ENCODE data around the gene LRMDA. TPM values are rescaled to one million over a fixed set of nuclear protein-coding genes. Genes with fewer than 3 reads are reported as not detected.

Gene LRMDA
- total RNA-seq, 1 donor from 2014 or later = 0.19 TPM

DNA sequence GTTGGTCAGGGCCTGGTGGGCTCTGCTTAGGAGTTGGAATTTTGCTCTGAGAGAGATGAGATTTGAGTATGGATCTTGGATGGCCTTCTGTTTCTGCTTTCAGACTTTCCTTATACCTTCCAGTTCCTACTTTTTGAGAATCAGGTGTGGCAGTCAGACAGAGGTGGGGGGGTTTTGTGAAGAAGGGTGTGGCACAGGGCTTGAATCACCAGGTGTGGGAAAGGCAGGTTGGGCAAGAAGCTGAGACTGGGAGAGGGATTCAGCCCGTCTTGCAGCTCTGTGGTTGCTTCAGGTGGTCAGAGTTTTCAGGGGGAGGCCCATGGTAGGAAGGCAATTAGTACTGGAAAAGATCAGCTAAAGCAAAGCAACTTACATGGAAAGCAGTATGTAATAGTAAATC, 340.2 kb downstream of the LRMDA start:
- no peaks in the 10 kb centered on the region for H3K36me3 Mint-ChIP-seq (ENCODE audit: unreplicated experiment)
- no peak for TF ChIP-seq CTCF (IDR thresholded peaks at IDR 0.05)
- H3K27ac Mint-ChIP-seq (ENCODE audit: unreplicated experiment) = no peak overlapping the region
- H3K9me3 Mint-ChIP-seq (ENCODE audit: unreplicated experiment) = no peaks in the 10 kb centered on the region
- no peak for DNase-seq (ENCODE audit: extremely low spot score, unreplicated experiment)
- H3K27me3 Mint-ChIP-seq (ENCODE audit: unreplicated experiment) = peaks cover 4% of the 10 kb centered on the region
- peaks cover 11% of the 10 kb centered on the region for H3K4me1 Mint-ChIP-seq (ENCODE audit: unreplicated experiment)
- no peak overlapping the region for H3K4me3 Mint-ChIP-seq (ENCODE audit: unreplicated experiment)

DNA sequence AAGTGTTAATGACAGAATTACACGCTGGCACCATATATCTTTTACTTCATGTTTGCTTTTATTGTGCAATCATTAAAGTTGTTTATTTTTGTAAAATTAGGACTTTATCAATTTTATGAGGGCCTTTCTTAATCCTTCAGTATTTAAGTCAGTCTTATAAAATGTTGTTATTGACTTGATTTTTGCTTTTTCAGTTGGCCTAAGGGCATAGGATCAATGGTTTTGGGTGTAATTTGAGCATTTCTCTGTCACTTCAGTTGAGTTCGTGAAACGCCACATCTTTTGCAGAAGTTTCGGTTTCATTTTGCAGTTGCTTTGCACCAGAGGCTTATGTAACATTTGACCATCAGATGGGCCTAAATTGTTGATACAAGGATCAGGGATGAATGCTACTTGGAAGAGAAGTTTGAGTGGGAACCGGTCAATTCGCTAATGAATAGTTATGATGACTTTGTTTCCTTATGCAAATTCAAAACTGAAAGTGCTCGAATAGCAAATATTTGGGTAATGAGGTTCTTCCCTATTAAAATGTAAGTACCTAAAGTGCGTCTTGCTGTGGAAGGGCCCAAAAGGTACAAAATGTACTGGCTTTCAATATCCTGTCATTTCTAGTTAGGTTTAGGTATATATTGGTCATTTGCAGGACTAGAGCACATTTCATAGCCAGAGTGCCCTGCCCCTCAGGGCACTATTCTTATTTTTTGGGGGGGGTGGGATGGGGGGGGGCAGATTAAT, 340.9 kb downstream of the LRMDA start:
- H3K4me3 Mint-ChIP-seq (ENCODE audit: unreplicated experiment) = no peak overlapping the region

DNA sequence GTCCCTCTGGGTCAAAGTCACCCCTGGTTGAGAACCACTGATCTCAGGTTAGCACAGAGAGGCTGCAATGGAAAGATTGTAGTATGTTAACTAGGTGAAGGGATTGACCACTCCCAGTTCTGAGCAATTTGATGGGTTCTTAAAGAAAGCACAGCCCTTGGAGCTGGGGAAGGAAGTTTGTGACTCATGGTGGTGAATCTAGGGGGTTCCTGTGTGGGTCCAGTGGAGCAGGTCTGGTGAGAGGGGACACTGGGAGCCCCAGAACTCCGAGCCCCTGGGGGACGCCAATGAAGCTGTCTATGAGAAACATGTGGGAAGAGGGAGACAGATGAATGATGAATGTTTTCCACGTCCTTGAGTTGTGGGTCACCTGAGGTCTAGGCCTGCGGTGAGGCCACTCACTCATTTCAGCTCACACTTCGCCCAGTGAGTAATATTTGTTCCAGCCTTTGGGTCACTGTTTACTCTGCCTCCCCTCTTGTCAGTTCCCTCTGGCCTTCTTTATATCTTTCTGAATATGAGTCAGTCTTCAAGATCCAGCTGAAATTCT, 341.9 kb downstream of the LRMDA start:
- peak overlapping the region; percentile 62 for H3K27ac Mint-ChIP-seq (ENCODE audit: unreplicated experiment)
- H3K9me3 Mint-ChIP-seq (ENCODE audit: unreplicated experiment) = no peaks in the 10 kb centered on the region
- H3K27me3 Mint-ChIP-seq (ENCODE audit: unreplicated experiment) = peaks cover 4% of the 10 kb centered on the region
- DNase-seq (ENCODE audit: extremely low spot score, unreplicated experiment) = no peak
- H3K4me3 Mint-ChIP-seq (ENCODE audit: unreplicated experiment) = no peak overlapping the region
- no peaks in the 10 kb centered on the region for H3K36me3 Mint-ChIP-seq (ENCODE audit: unreplicated experiment)
- no peak for TF ChIP-seq CTCF (IDR thresholded peaks at IDR 0.05)
- H3K4me1 Mint-ChIP-seq (ENCODE audit: unreplicated experiment) = peaks cover 11% of the 10 kb centered on the region

More for the DNA sequence above, 340.9 kb downstream of the LRMDA start:
- DNase-seq (ENCODE audit: extremely low spot score, unreplicated experiment) = no peak
- no peaks in the 10 kb centered on the region for H3K36me3 Mint-ChIP-seq (ENCODE audit: unreplicated experiment)
- no peak overlapping the region for H3K27ac Mint-ChIP-seq (ENCODE audit: unreplicated experiment)
- no peak for TF ChIP-seq CTCF (IDR thresholded peaks at IDR 0.05)
- H3K4me1 Mint-ChIP-seq (ENCODE audit: unreplicated experiment) = peaks cover 11% of the 10 kb centered on the region
- H3K9me3 Mint-ChIP-seq (ENCODE audit: unreplicated experiment) = no peaks in the 10 kb centered on the region
- H3K27me3 Mint-ChIP-seq (ENCODE audit: unreplicated experiment) = peaks cover 7% of the 10 kb centered on the region

DNA sequence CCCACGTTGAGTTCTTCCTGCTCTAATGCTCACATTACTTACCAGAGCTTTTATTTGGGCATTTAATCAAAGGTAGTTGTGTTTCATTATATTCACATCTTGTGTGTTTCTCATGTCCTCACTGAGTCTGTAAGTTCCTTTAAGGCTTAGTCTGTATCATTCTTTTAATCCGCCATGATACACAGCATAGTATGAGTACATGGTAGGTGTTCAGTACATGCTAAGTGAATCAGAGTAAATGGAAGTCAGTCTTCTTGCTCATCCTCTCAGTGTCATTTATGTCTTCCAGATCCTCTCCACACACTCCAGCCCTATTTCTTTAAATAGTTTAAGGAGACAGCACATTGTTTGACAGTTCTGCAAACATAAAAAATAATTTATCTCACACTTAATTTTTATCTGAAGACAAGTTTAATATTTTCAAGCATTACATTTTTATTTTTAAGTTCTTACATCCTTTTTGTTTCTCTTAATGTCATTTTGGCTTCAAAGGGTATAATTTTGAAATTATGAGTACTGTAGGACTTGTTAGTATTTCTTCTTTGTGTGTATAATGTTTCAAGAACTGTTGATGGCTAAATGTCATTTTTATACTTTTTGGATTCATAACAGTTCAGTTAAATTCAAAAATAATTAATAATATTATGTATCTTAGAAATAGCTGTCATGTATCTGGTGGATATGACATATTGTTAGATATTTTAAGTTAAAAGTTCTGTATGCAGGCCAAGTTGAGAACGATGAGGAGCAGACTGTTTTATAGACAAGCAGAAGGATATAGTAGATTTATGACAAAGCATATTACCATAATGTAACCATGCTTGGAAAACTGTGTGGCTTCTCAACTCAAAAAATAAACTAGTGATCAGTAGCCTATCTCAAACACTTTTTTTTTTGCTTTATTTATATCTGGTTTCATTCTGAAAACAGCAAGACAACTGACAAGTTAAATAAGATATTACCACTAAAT, 342.7 kb downstream of the LRMDA start:
- DNase-seq (ENCODE audit: extremely low spot score, unreplicated experiment) = no peak
- no peak for TF ChIP-seq CTCF (IDR thresholded peaks at IDR 0.05)
- no peaks in the 10 kb centered on the region for H3K36me3 Mint-ChIP-seq (ENCODE audit: unreplicated experiment)
- H3K9me3 Mint-ChIP-seq (ENCODE audit: unreplicated experiment) = no peaks in the 10 kb centered on the region
- H3K27ac Mint-ChIP-seq (ENCODE audit: unreplicated experiment) = no peak overlapping the region
- H3K4me1 Mint-ChIP-seq (ENCODE audit: unreplicated experiment) = peaks cover 11% of the 10 kb centered on the region
- H3K27me3 Mint-ChIP-seq (ENCODE audit: unreplicated experiment) = peaks cover 8% of the 10 kb centered on the region
- no peak overlapping the region for H3K4me3 Mint-ChIP-seq (ENCODE audit: unreplicated experiment)
